Liver (tissue), 9 donors: ENCODE measurements around the gene NEB. TPM values are rescaled to one million over a fixed set of nuclear protein-coding genes. Genes with fewer than 3 reads are reported as not detected.
"Not testable (repeated sequence)": the region's sequence is repeated elsewhere in the genome, so short reads cannot be mapped to it uniquely, and the experiment has no call there.

Source experiments
- DNase-seq: peaks from one replicate; pipeline ENCODE4 v3.0.0-alpha.2; 2017; ENCODE audit warnings: low spot score
- H3K27ac ChIP-seq, 2 donors: one replicate each; pipeline ENCODE4 v1.7.0; 2013; ENCODE audit warnings: inconsistent platforms in 2 of 2, low read length in 2 of 2, control low read depth in 1 of 2, low read depth in 1 of 2, mild to moderate bottlenecking in 1 of 2
- H3K27me3 ChIP-seq, 4 donors: one replicate each; pipeline versions ENCODE4 v1.6.1 to v1.7.0; 2013; ENCODE audit warnings: low read length in 3 of 4, inconsistent platforms in 1 of 4, mild to moderate bottlenecking in 1 of 4, moderate library complexity in 1 of 4; ENCODE audit not compliant: control insufficient read depth in 4 of 4, insufficient read depth in 4 of 4
- H3K36me3 ChIP-seq, 4 donors: one replicate each; pipeline versions ENCODE4 v1.6.1 to v1.7.0; 2013; ENCODE audit warnings: low read length in 3 of 4, mild to moderate bottlenecking in 3 of 4, low read depth in 1 of 4, moderate library complexity in 1 of 4; ENCODE audit not compliant: control insufficient read depth in 4 of 4, insufficient read depth in 3 of 4
- H3K4me1 ChIP-seq, 4 donors: one replicate each; pipeline versions ENCODE4 v1.6.1 to v1.7.0; 2013; ENCODE audit warnings: low read length in 3 of 4, mild to moderate bottlenecking in 3 of 4, moderate library complexity in 1 of 4; ENCODE audit not compliant: control insufficient read depth in 4 of 4, insufficient read depth in 4 of 4
- H3K4me3 ChIP-seq, 3 donors: one replicate each; pipeline versions ENCODE4 v1.6.1 to v1.7.0; 2013; ENCODE audit warnings: low read length in 3 of 3, control low read depth in 1 of 3, low read depth in 1 of 3, mild to moderate bottlenecking in 1 of 3
- H3K9ac ChIP-seq, 2 donors: one replicate each; pipeline ENCODE4 v1.7.0; 2013; ENCODE audit warnings: low read length in 2 of 2, mild to moderate bottlenecking in 2 of 2, moderate library complexity in 2 of 2, control low read depth in 1 of 2, low read depth in 1 of 2
- H3K9me3 ChIP-seq, 4 donors: one replicate each; pipeline versions ENCODE4 v1.6.1 to v1.7.0; 2013; ENCODE audit warnings: low read length in 3 of 4; ENCODE audit not compliant: control insufficient read depth in 4 of 4
- ATF3 ChIP-seq: IDR thresholded peaks from 2 replicates; pipeline ENCODE4 v1.6.1; 2016; ENCODE audit warnings: antibody characterized with exemption
- EGR1 ChIP-seq, 2 donors: IDR thresholded peaks; 2 replicates each; pipeline ENCODE4 v1.6.1; 2016 to 2018; ENCODE audit warnings: antibody characterized with exemption in 2 of 2, low read depth in 2 of 2
- FOXA2 ChIP-seq: IDR thresholded peaks from 2 replicates; pipeline ENCODE4 v1.6.1; 2016; ENCODE audit warnings: antibody characterized with exemption
- GABPA ChIP-seq, 2 donors: IDR thresholded peaks in 1 of 2; conservative IDR thresholded peaks in 1 of 2; 2 replicates each; pipeline ENCODE4 v1.6.1; 2016; ENCODE audit warnings: antibody characterized with exemption in 2 of 2, mild to moderate bottlenecking in 1 of 2, moderate library complexity in 1 of 2
- HNF4A ChIP-seq, 2 donors: conservative IDR thresholded peaks; 2 replicates each; pipeline ENCODE4 v1.6.1; 2016; ENCODE audit warnings: antibody characterized with exemption in 2 of 2, mild to moderate bottlenecking in 2 of 2
- HNF4G ChIP-seq: IDR thresholded peaks from 2 replicates; pipeline ENCODE4 v1.6.1; 2016; ENCODE audit warnings: antibody characterized with exemption
- JUND ChIP-seq, 2 donors: IDR thresholded peaks; 2 replicates each; pipeline ENCODE4 v1.6.1; 2016; ENCODE audit warnings: antibody characterized with exemption in 2 of 2
- MAX ChIP-seq: IDR thresholded peaks from 2 replicates; pipeline ENCODE4 v1.6.1; 2016; ENCODE audit warnings: antibody characterized with exemption
- NR2F2 ChIP-seq: IDR thresholded peaks from 2 replicates; pipeline ENCODE4 v1.6.1; 2016; ENCODE audit warnings: antibody characterized with exemption
- REST ChIP-seq: IDR thresholded peaks from 2 replicates; pipeline ENCODE4 v1.6.1; 2016; ENCODE audit warnings: antibody characterized with exemption, mild to moderate bottlenecking
- RXRA ChIP-seq, 2 donors: IDR thresholded peaks; 2 replicates each; pipeline ENCODE4 v1.6.1; 2017 to 2018; ENCODE audit warnings: antibody characterized with exemption in 2 of 2, mild to moderate bottlenecking in 1 of 2
- TAF1 ChIP-seq: conservative IDR thresholded peaks from 2 replicates; pipeline ENCODE4 v1.6.1; 2016; ENCODE audit warnings: antibody characterized with exemption, mild to moderate bottlenecking
- YY1 ChIP-seq: IDR thresholded peaks from 2 replicates; pipeline ENCODE4 v1.6.1; 2016; ENCODE audit warnings: antibody characterized with exemption, mild to moderate bottlenecking
- ZBTB33 ChIP-seq: IDR thresholded peaks from 2 replicates; pipeline ENCODE4 v1.6.1; 2016; ENCODE audit warnings: antibody characterized with exemption
- WGBS: extraction: QIAGEN DNeasy Blood & Tissue Kit; methylation state at CpG from one replicate; pipeline ENCODE4 v1.1.7; 2013; 5-methylcytosine and 5-hydroxymethylcytosine counted together
- polyA plus RNA-seq, 2 donors: library from polyadenylated mRNA; stranded (reverse) in 1 of 2; unstranded in 1 of 2; fragments of 200-250 nt in 1 of 2; fragments of >200 nt in 1 of 2; fragmentation: Nextera tagmentation in 1 of 2; extraction: Ambion mirVana in 1 of 2; gene quantifications; one replicate each; pipeline versions ENCODE4 v1.2.1 to v1.2.3, GENCODE V29; 2013 to 2015
- total RNA-seq, 2 donors: library from RNA; depleted of rRNA; stranded (reverse); fragments of >200 nt; gene quantifications; one replicate each; pipeline ENCODE4 v1.2.3, GENCODE V29; 2014
- donor health status: healthy.
- donor health status: healthy.
- donor health status: healthy.
- donor health status: healthy.
- donor health status: healthy.

NEB gene
- total and polyA plus RNA-seq, 4 donors, result 0.28 to 6.4 (median 2.7) TPM

- no peak for TF ChIP-seq EGR1 (IDR thresholded peaks at IDR 0.05; ENCODE audit: low read depth in 2 of 2)
- TF ChIP-seq TAF1, result no peak
- TF ChIP-seq HNF4A (conservative IDR thresholded peaks at IDR 0.05), result no peak
- TF ChIP-seq GABPA (IDR thresholded peaks at IDR 0.05 in 1 of 2, conservative IDR thresholded peaks at IDR 0.05 in 1 of 2), result no peak
- no peak for TF ChIP-seq MAX
- no peak for TF ChIP-seq HNF4G
- no peak for TF ChIP-seq ZBTB33
- no peak for TF ChIP-seq FOXA2
- TF ChIP-seq NR2F2, result no peak
- TF ChIP-seq YY1, result no peak
- no peak for TF ChIP-seq ATF3
- TF ChIP-seq RXRA (IDR thresholded peaks at IDR 0.05), result no peak
- no peak for TF ChIP-seq JUND (IDR thresholded peaks at IDR 0.05)
- TF ChIP-seq REST, result no peak
- H3K9ac ChIP-seq, result no peak overlapping the region
- H3K27ac ChIP-seq, result no peak overlapping the region
- H3K4me3 ChIP-seq, result no peak overlapping the region
- no peaks in the 10 kb centered on the region for H3K4me1 ChIP-seq
- no peaks in the 10 kb centered on the region for H3K27me3 ChIP-seq
- no peaks in the 10 kb centered on the region for H3K36me3 ChIP-seq
- DNase-seq, result no peak
- H3K9me3 ChIP-seq, result no peaks in the 10 kb centered on the region
Observed at GRCh38 chr2:151753540-151753939, 19.3 kb upstream of the NEB start.

GRCh38 chr2:151745261-151745660 is 11.0 kb upstream of the NEB start:
- DNase-seq, H3K27ac ChIP-seq, H3K27me3 ChIP-seq, H3K9me3 ChIP-seq, H3K4me1 ChIP-seq, H3K9ac ChIP-seq, H3K4me3 ChIP-seq, H3K36me3 ChIP-seq: not testable (repeated sequence)
- WGBS, result 96% methylated on average over 3 of the region's 3 CpGs
